ENCODE data around the gene ENDOV.

ENDOV gene

GRCh38 chr17:80422276-80422675, 7.3 kb downstream of the ENDOV start:
- TF ChIP-seq CTCF (IDR thresholded peaks at IDR 0.05; ENCODE audit: low read length, missing control alignments): no peak
- H3K4me3 ChIP-seq (replicated peaks; ENCODE audit: low read depth, low read length): no peak overlapping the region

GRCh38 chr17:80422981-80423380, 8.0 kb downstream of the ENDOV start:
- no peak for DNase-seq (ENCODE audit: low read depth)
- no peak overlapping the region for H3K4me3 ChIP-seq (replicated peaks; ENCODE audit: low read depth, low read length)
- no peak for TF ChIP-seq CTCF (IDR thresholded peaks at IDR 0.05; ENCODE audit: low read length, missing control alignments)

More at GRCh38 chr17:80422276-80422675, 7.3 kb downstream of the ENDOV start:
- no peak for DNase-seq (ENCODE audit: low read depth)

DNA sequence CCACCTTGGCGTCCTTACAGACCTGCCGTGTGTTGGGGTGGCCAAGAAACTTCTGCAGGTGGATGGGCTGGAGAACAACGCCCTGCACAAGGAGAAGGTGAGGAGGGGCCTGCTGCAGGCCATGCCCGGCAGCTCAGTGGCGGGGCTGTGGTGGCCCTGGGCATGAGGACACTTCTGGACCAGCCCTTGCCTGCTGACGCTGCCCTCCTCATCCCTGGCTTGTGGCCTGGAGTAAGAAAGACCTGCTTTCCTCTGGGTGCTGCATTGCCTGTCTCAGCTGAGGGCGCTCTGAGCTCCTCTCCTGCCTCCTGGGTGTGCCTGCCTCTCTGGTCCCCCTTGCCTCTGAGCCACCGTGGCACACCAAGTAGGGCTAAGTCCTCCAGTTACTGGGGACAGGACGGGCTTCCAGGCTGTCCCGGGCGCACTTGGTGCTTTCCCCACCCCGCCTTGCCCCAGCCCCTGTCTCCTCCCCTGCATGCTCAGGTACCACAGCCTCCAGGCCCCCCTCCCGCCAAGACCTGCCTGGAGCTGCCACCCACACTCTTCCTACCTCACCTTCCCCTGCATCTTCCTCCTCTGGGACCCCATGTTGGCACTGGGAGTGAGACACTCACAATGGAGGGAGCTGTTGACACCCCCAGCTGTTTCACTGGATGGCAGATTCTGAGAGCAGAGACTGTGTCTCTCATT, 8.7 kb downstream of the ENDOV start:
- no peak for TF ChIP-seq CTCF (IDR thresholded peaks at IDR 0.05; ENCODE audit: low read length, missing control alignments)
- DNase-seq (ENCODE audit: low read depth): no peak
- no peak overlapping the region for H3K4me3 ChIP-seq (replicated peaks; ENCODE audit: low read depth, low read length)

DNA sequence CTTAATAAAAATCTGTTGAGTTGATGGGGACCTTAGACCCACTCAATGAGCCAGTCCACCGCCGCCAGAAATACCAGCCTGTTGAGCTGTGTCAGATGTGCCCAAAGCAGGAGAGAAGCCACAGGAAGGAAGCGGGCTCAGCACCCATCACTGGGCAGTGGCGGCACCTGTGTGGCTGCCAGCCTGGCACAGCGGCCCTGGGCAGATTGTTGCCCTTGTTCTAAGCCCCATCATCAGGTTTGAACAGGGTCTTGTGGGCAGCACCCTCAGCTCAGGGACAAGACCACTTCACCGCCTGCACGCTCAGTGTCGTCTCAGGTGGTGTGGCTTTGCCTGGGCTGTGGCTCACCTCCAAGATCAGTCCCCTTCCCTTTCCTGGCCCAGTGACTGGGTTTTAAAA, 9.3 kb downstream of the ENDOV start:
- DNase-seq (ENCODE audit: low read depth): no peak
- H3K4me3 ChIP-seq (replicated peaks; ENCODE audit: low read depth, low read length): no peak overlapping the region
- no peak for TF ChIP-seq CTCF (IDR thresholded peaks at IDR 0.05; ENCODE audit: low read length, missing control alignments)

DNA sequence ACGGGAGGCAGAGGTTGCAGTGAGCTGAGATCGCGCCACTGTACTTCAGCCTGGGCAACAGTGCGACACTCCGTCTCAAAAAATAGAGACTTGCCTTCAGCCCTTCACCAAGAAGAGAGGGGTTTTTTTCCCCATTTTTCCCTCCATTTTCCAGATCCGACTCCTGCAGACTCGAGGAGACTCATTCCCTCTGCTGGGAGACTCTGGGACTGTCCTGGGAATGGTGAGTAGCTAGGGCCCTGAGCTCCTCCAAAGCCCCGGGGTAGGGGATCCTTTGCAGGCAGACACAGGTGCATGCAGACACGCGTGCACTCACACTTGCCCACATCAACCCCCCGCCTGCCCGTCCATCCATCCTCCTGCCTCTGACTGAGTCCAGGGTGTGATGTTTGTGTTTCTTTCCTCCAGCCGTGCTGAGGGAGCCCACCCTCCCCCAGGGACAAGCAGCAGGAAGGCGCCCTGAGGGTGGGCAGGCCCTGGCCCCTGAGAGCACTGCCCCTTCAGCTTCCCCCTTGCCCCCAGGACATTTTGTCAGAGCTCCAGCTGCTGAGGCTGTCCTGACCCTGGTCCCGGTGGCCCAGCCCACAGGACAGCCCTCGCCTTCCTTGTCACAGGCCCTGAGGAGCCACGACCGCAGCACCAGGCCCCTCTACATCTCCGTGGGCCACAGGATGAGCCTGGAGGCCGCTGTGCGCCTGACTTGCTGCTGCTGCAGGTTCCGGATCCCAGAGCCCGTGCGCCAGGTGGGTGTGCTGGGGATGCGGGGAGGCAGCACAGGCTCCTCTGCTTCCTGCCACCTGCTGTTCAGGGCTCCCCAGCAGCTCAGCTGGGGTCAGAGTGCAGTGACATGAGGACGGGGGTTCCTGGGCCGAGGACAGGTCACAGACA, 10.2 kb downstream of the ENDOV start:
- no peak overlapping the region for H3K4me3 ChIP-seq (replicated peaks; ENCODE audit: low read depth, low read length)
- DNase-seq (ENCODE audit: low read depth): no peak
- no peak for TF ChIP-seq CTCF (IDR thresholded peaks at IDR 0.05; ENCODE audit: low read length, missing control alignments)

DNA sequence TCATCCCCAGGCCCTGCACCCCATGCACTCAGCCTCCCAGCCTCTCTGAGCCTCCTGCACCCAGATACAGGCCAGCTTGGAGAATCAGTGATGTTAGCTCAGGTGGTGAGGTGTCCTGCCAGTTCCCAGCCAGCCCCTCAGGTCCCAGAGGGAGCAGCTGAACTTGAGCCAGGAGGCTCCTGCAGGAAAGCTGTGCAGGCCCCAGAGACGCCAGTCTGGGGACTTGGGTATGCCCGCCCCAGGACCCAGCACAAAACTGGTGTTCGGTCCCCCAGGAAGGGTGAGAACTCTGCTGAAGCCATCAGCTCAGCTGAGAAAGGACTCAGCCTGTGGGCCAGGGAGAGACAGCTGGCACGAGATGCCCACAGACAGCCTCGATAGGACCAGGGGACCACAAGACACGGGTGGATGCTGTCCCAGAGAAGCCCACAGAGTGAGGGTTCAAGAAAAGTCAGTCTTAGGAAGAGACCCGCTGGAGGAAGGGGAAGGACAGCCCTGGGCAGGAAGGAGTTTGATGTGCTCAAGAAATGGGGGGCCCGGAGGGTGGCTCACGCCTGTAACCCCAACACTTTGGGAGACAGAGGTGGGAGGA, 11.0 kb downstream of the ENDOV start:
- DNase-seq (ENCODE audit: low read depth): no peak
- no peak for TF ChIP-seq CTCF (IDR thresholded peaks at IDR 0.05; ENCODE audit: low read length, missing control alignments)

More for the DNA sequence above, 11.0 kb downstream of the ENDOV start:
- no peak overlapping the region for H3K4me3 ChIP-seq (replicated peaks; ENCODE audit: low read depth, low read length)

Data from fibroblast of pulmonary artery (primary cell).